SK-N-SH (cell line): ENCODE results near the gene SDS. TPM values are rescaled to one million over a fixed set of nuclear protein-coding genes. Genes with fewer than 3 reads are reported as not detected.

ENCODE experiments used
- CTCF ChIA-PET: fragments of 300-600, 350-600 bp; formaldehyde crosslinking; extraction: SDS; loops from one replicate; lab custom pipeline; 2021; lab: Yijun Ruan, JAX
- POLR2A ChIA-PET: fragments of 350-600 bp; sonication (Branson Sonifier 250); formaldehyde crosslinking; extraction: SDS; loops from one replicate; lab custom pipeline; 2020; ENCODE audit warnings: antibody characterized with exemption, inconsistent platforms; lab: Yijun Ruan, JAX
- DNase-seq: peaks from one replicate; pipeline ENCODE4 v3.0.0; 2012
- H2AFZ ChIP-seq: fragments of 200-600 bp; sonication (generic); 2 replicates; pipeline ENCODE4 v1.8.1; 2016; ENCODE audit warnings: antibody characterized with exemption, mild to moderate bottlenecking, low read depth
- H3F3A ChIP-seq: fragments of 200-600 bp; sonication (generic); replicated peaks from 2 replicates; pipeline ENCODE3; 2016; ENCODE audit warnings: antibody characterized with exemption, mild to moderate bottlenecking; ENCODE audit not compliant: insufficient read depth
- H3K27ac ChIP-seq, 2 experiments: fragments of 200-500 bp in 1 of 2; fragments of 200-600 bp in 1 of 2; sonication (Bioruptor generic) in 1 of 2; sonication (generic), shearing (Covaris generic) in 1 of 2; 2 replicates each; pipeline versions ENCODE4 v1.5.1 to v1.6.1; 2014 to 2016; ENCODE audit warnings: low read depth in 2 of 2, inconsistent platforms in 1 of 2, low read length in 1 of 2, mild to moderate bottlenecking in 1 of 2, mixed read lengths in 1 of 2
- H3K27me3 ChIP-seq: fragments of 200-600 bp; sonication (generic), shearing (Covaris generic); 2 replicates; pipeline ENCODE4 v1.6.1; 2016; ENCODE audit warnings: mixed run types; ENCODE audit not compliant: insufficient read depth
- H3K36me3 ChIP-seq, 2 experiments: fragments of 200-500 bp in 1 of 2; fragments of 200-600 bp in 1 of 2; sonication (Bioruptor generic) in 1 of 2; sonication (generic) in 1 of 2; replicated peaks in 1 of 2; 2 replicates each; pipeline versions ENCODE3 to v1.5.1; 2014 to 2016; ENCODE audit warnings: low read length in 1 of 2, mild to moderate bottlenecking in 1 of 2; ENCODE audit not compliant: insufficient read depth in 2 of 2, control insufficient read depth in 1 of 2
- H3K4me1 ChIP-seq, 2 experiments: fragments of 200-500 bp in 1 of 2; fragments of 200-600 bp in 1 of 2; sonication (Bioruptor generic) in 1 of 2; sonication (generic), shearing (Covaris generic) in 1 of 2; 2 replicates each; pipeline versions ENCODE4 v1.5.1 to v1.6.1; 2014 to 2016; ENCODE audit warnings: low read depth in 1 of 2, low read length in 1 of 2, mixed run types in 1 of 2; ENCODE audit not compliant: insufficient read depth in 2 of 2, control insufficient read depth in 1 of 2
- H3K4me2 ChIP-seq: fragments of 200-600 bp; sonication (generic), shearing (Covaris generic); 2 replicates; pipeline ENCODE4 v1.6.1; 2017; ENCODE audit warnings: mixed run types
- H3K4me3 ChIP-seq, 2 experiments: fragments of 200-500 bp in 1 of 2; fragments of 200-600 bp in 1 of 2; sonication (Bioruptor generic) in 1 of 2; sonication (generic), shearing (Covaris generic) in 1 of 2; 2 replicates each; pipeline versions ENCODE4 v1.5.1 to v1.8.1; 2014 to 2016; ENCODE audit warnings: low read depth in 2 of 2, inconsistent platforms in 1 of 2, low read length in 1 of 2, mild to moderate bottlenecking in 1 of 2, mixed read lengths in 1 of 2, moderate library complexity in 1 of 2
- H3K79me2 ChIP-seq: fragments of 200-600 bp; sonication (generic); 2 replicates; pipeline ENCODE4 v1.8.1; 2017; ENCODE audit warnings: mild to moderate bottlenecking; ENCODE audit not compliant: insufficient read depth
- H3K9ac ChIP-seq: fragments of 200-600 bp; sonication (generic); 2 replicates; pipeline ENCODE4 v1.6.1; 2017; ENCODE audit warnings: mixed run types
- H3K9me2 ChIP-seq: fragments of 200-600 bp; sonication (generic); 2 replicates; pipeline ENCODE4 v1.6.1; 2017; ENCODE audit warnings: mixed run types
- H3K9me3 ChIP-seq: fragments of 200-600 bp; sonication (generic); 2 replicates; pipeline ENCODE4 v1.6.1; 2017; ENCODE audit warnings: mixed run types, mild to moderate bottlenecking, moderate library complexity
- H4K20me1 ChIP-seq: fragments of 200-600 bp; sonication (generic); 2 replicates; pipeline ENCODE4 v1.6.1; 2017; ENCODE audit warnings: mild to moderate bottlenecking, mixed run types; ENCODE audit not compliant: insufficient read depth
- EP300 ChIP-seq, 2 experiments: IDR thresholded peaks; 2 replicates each; pipeline versions ENCODE4 v1.4.0 to v1.6.1; 2012; ENCODE audit warnings: borderline replicate concordance in 1 of 2, low read depth in 1 of 2, low read length in 1 of 2
- FOXJ3 ChIP-seq: sonication (generic); formaldehyde crosslinking; IDR thresholded peaks from 2 replicates; pipeline ENCODE4 v1.5.1; 2020; ENCODE audit warnings: mild to moderate bottlenecking, missing genetic modification reagents
- FOXM1 ChIP-seq: IDR thresholded peaks from 2 replicates; pipeline ENCODE4 v1.4.0; 2012; ENCODE audit warnings: low read depth, mild to moderate bottlenecking
- IRF3 ChIP-seq: fragments of 150-350 bp; IDR thresholded peaks from 2 replicates; pipeline ENCODE4 v1.6.1; 2016; ENCODE audit warnings: mild to moderate bottlenecking, low read depth, low read length
- JUND ChIP-seq: IDR thresholded peaks from 2 replicates; pipeline ENCODE4 v1.4.0; 2012
- MEF2A ChIP-seq: IDR thresholded peaks from 2 replicates; pipeline ENCODE4 v1.4.0; 2012; ENCODE audit warnings: low read depth, borderline replicate concordance
- NRF1 ChIP-seq: IDR thresholded peaks from 2 replicates; pipeline ENCODE4 v1.6.1; 2012; ENCODE audit warnings: low read depth, mild to moderate bottlenecking, low read length
- PBX3 ChIP-seq: IDR thresholded peaks from 2 replicates; pipeline ENCODE4; 2012
- RAD21 ChIP-seq: IDR thresholded peaks from 2 replicates; pipeline ENCODE4 v1.6.1; 2012; ENCODE audit warnings: mild to moderate bottlenecking, low read length
- RCOR1 ChIP-seq: fragments of 150-350 bp; IDR thresholded peaks from 2 replicates; pipeline ENCODE4 v1.6.1; 2017; ENCODE audit warnings: antibody characterized with exemption, low read length
- REST ChIP-seq: IDR thresholded peaks from 2 replicates; pipeline ENCODE4 v1.6.1; 2012; ENCODE audit warnings: mild to moderate bottlenecking, low read depth, low read length, moderate library complexity
- SIN3A ChIP-seq: IDR thresholded peaks from 2 replicates; pipeline ENCODE4 v1.6.1; 2012; ENCODE audit warnings: low read depth, mild to moderate bottlenecking, low read length, moderate library complexity, borderline replicate concordance
- TAF1 ChIP-seq: IDR thresholded peaks from 2 replicates; pipeline ENCODE4 v1.6.1; 2012; ENCODE audit warnings: low read depth, mild to moderate bottlenecking, low read length, moderate library complexity, borderline replicate concordance
- YY1 ChIP-seq: IDR thresholded peaks from 2 replicates; pipeline ENCODE4 v1.4.0; 2012; ENCODE audit warnings: low read depth, mild to moderate bottlenecking
- WGBS: methylation state at CpG from one replicate; pipeline ENCODE4 v1.1.6; 2017; ENCODE audit warnings: low lambda C conversion rate; 5-methylcytosine and 5-hydroxymethylcytosine counted together
- polyA plus RNA-seq, 3 experiments: library from polyadenylated mRNA; depleted of rRNA; stranded (reverse); fragments of >200 nt; gene quantifications; 2 replicates each; pipeline ENCODE4 v1.2.3, GENCODE V29; 2012

Gene SDS
- polyA plus RNA-seq, 1 of the 3 experiments (the other 2 are of a cell fraction) = 0.08 TPM

GRCh38 chr12:113387631-113388030, 16.1 kb downstream of the SDS start (continued):
- TF ChIP-seq REST (no peak), RAD21 (no peak)

- Histone ChIP-seq H3K36me3 (peaks cover 0 to 12% of the 10 kb centered on the region in 2 experiments), H2AFZ (no peak overlapping the region), H4K20me1 (no peaks in the 10 kb centered on the region), H3K27me3 (no peaks in the 10 kb centered on the region), H3K27ac (no peak overlapping the region), H3K9me3 (no peaks in the 10 kb centered on the region), H3F3A (no peaks in the 10 kb centered on the region), H3K4me2 (no peak overlapping the region), H3K9ac (no peak overlapping the region), H3K9me2 (no peaks in the 10 kb centered on the region), H3K4me1 (no peaks in the 10 kb centered on the region), H3K4me3 (no peak overlapping the region), H3K79me2 (no peaks in the 10 kb centered on the region)
- 90% methylated on average over 5 of the region's 12 CpGs for WGBS
- DNase-seq = no peak
- CTCF ChIA-PET = interaction anchor here (1.5 kb wide), 1 partner anchor 39 kb away, joined by 3 read pairs; no protein-coding TSS in a partner anchor
- POLR2A ChIA-PET = no interaction called here
- TF ChIP-seq JUND = no peak
- no peak for TF ChIP-seq YY1
- no peak for TF ChIP-seq RCOR1
- no peak for TF ChIP-seq MEF2A
These were observed 16.7 kb downstream of the SDS start for GRCh38 chr12:113386866-113387566.

GRCh38 chr12:113385282-113385882, 18.3 kb downstream of the SDS start:
- WGBS = 89% methylated on average over 6 of the region's 6 CpGs
- TF ChIP-seq FOXJ3 = no peak
- TF ChIP-seq EP300 (IDR thresholded peaks at IDR 0.05; ENCODE audit: borderline replicate concordance in 1 of 2, low read depth in 1 of 2, low read length in 1 of 2) = no peak
- TF ChIP-seq JUND = no peak
- TF ChIP-seq REST = no peak
- TF ChIP-seq IRF3 = no peak
- TF ChIP-seq FOXM1 = no peak
- TF ChIP-seq NRF1 = no peak
- TF ChIP-seq SIN3A = no peak
- TF ChIP-seq PBX3 = no peak
- no peak for TF ChIP-seq MEF2A
- TF ChIP-seq TAF1 = no peak
- TF ChIP-seq RAD21 = no peak

More at GRCh38 chr12:113385282-113385882, 18.3 kb downstream of the SDS start:
- H3K4me1 ChIP-seq = no peaks in the 10 kb centered on the region
- H4K20me1 ChIP-seq = no peaks in the 10 kb centered on the region
- H3K4me2 ChIP-seq = no peak overlapping the region
- DNase-seq = no peak
- H3K27ac ChIP-seq = no peak overlapping the region
- no peaks in the 10 kb centered on the region for H3K79me2 ChIP-seq
- H3K27me3 ChIP-seq = no peaks in the 10 kb centered on the region
- H3F3A ChIP-seq = no peaks in the 10 kb centered on the region
- H3K9ac ChIP-seq = no peak overlapping the region
- CTCF ChIA-PET = no interaction called here
- no peak overlapping the region for H3K4me3 ChIP-seq
- H3K36me3 ChIP-seq = peaks cover under 1 to 15% of the 10 kb centered on the region in 2 experiments
- H3K9me2 ChIP-seq = no peaks in the 10 kb centered on the region
- POLR2A ChIA-PET = no interaction called here
- no peak overlapping the region for H2AFZ ChIP-seq
- no peaks in the 10 kb centered on the region for H3K9me3 ChIP-seq
